SK-N-SH treated with all-trans-retinoic acid at 6 μM for 48 hours (cell line): ENCODE results near the gene SV2B.

ENCODE experiments used
- BACH2 ChIP-seq: fragments of 250-450 bp; sonication (Bioruptor Pico); IDR thresholded peaks from 2 replicates; pipeline ENCODE4 v1.9.0; 2021; ENCODE audit warnings: mild to moderate bottlenecking, borderline replicate concordance
- CREB5 ChIP-seq: fragments of 250-450 bp; sonication (Bioruptor Pico); IDR thresholded peaks from 2 replicates; pipeline ENCODE4 v1.5.1; 2020; ENCODE audit warnings: low read depth, mild to moderate bottlenecking, moderate library complexity
- CSDC2 ChIP-seq: fragments of 250-450 bp; sonication (Bioruptor Pico); IDR thresholded peaks from 2 replicates; pipeline ENCODE4 v1.5.0; 2020; ENCODE audit warnings: mild to moderate bottlenecking, moderate library complexity
- ESRRG ChIP-seq: fragments of 250-450 bp; sonication (Bioruptor Pico); IDR thresholded peaks from 2 replicates; pipeline ENCODE4 v1.6.1; 2021; ENCODE audit warnings: mild to moderate bottlenecking
- ISL1 ChIP-seq: fragments of 250-450 bp; sonication (Bioruptor Pico); IDR thresholded peaks from 2 replicates; pipeline ENCODE4 v2.1.2; 2022; ENCODE audit warnings: mild to moderate bottlenecking, moderate library complexity
- PPARA ChIP-seq: fragments of 250-450 bp; sonication (Bioruptor Pico); IDR thresholded peaks from 2 replicates; pipeline ENCODE4 v1.5.0; 2020; ENCODE audit warnings: mild to moderate bottlenecking, borderline replicate concordance
- RARB ChIP-seq: fragments of 250-450 bp; sonication (Bioruptor Pico); IDR thresholded peaks from 2 replicates; pipeline ENCODE4 v1.8.0; 2021; ENCODE audit warnings: mild to moderate bottlenecking, moderate library complexity
- SNAI2 ChIP-seq: fragments of 250-450 bp; sonication (Bioruptor Pico); IDR thresholded peaks from 2 replicates; pipeline ENCODE4 v1.5.0; 2020; ENCODE audit warnings: mild to moderate bottlenecking, moderate library complexity
- TSHZ2 ChIP-seq: fragments of 250-450 bp; sonication (Bioruptor Pico); IDR thresholded peaks from 2 replicates; pipeline ENCODE4 v1.5.0; 2020; ENCODE audit warnings: mild to moderate bottlenecking, moderate library complexity
- ZFP3 ChIP-seq: fragments of 250-450 bp; sonication (Bioruptor Pico); IDR thresholded peaks from 2 replicates; pipeline ENCODE4 v1.5.0; 2020; ENCODE audit warnings: mild to moderate bottlenecking, moderate library complexity
- ZFP30 ChIP-seq: fragments of 450-650 bp; formaldehyde crosslinking; IDR thresholded peaks from 2 replicates; pipeline ENCODE4 v1.5.0; 2022; ENCODE audit warnings: mild to moderate bottlenecking, moderate library complexity
- TF ChIP-seq, protein P1 (sequence below): fragments of 250-450 bp; sonication (Bioruptor Pico); IDR thresholded peaks from 2 replicates; pipeline ENCODE4 v1.8.0; 2020; ENCODE audit warnings: mild to moderate bottlenecking, moderate library complexity, borderline replicate concordance
- TF ChIP-seq, protein P2 (sequence below): fragments of 250-450 bp; sonication (Bioruptor Pico); IDR thresholded peaks from 2 replicates; pipeline ENCODE4 v1.8.0; 2021; ENCODE audit warnings: low read depth, mild to moderate bottlenecking, moderate library complexity, borderline replicate concordance

DNA sequence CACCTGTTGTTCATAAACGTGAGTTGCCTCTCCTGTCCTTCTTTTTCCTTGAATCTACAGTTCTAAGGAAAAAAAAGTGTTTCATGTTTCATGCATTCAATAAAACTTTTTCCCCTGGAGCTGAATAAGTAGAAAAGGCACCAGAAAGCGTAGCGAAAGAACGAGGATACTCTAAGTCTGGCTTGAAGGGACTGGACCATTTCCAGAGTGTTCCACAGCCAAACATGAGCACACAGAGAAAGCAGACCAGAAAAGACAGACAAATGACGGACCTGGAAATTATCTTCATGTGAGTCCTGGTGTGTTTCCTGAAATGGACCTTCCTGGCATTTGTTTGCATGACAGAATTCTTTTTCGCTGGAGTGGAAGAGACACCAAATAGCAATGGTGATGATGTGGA is 204.7 kb downstream of the SV2B start:
- no peak for TF ChIP-seq CSDC2 (CRISPR knock-in tag)
- no peak for TF ChIP-seq RARB
- TF ChIP-seq, protein P1, sequence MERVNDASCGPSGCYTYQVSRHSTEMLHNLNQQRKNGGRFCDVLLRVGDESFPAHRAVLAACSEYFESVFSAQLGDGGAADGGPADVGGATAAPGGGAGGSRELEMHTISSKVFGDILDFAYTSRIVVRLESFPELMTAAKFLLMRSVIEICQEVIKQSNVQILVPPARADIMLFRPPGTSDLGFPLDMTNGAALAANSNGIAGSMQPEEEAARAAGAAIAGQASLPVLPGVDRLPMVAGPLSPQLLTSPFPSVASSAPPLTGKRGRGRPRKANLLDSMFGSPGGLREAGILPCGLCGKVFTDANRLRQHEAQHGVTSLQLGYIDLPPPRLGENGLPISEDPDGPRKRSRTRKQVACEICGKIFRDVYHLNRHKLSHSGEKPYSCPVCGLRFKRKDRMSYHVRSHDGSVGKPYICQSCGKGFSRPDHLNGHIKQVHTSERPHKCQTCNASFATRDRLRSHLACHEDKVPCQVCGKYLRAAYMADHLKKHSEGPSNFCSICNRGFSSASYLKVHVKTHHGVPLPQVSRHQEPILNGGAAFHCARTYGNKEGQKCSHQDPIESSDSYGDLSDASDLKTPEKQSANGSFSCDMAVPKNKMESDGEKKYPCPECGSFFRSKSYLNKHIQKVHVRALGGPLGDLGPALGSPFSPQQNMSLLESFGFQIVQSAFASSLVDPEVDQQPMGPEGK, result no peak
- TF ChIP-seq ESRRG (CRISPR knock-in tag), result no peak
- TF ChIP-seq PPARA, result no peak
- TF ChIP-seq SNAI2, result no peak
- no peak for TF ChIP-seq BACH2
- TF ChIP-seq TSHZ2, result no peak
- TF ChIP-seq, protein P2, sequence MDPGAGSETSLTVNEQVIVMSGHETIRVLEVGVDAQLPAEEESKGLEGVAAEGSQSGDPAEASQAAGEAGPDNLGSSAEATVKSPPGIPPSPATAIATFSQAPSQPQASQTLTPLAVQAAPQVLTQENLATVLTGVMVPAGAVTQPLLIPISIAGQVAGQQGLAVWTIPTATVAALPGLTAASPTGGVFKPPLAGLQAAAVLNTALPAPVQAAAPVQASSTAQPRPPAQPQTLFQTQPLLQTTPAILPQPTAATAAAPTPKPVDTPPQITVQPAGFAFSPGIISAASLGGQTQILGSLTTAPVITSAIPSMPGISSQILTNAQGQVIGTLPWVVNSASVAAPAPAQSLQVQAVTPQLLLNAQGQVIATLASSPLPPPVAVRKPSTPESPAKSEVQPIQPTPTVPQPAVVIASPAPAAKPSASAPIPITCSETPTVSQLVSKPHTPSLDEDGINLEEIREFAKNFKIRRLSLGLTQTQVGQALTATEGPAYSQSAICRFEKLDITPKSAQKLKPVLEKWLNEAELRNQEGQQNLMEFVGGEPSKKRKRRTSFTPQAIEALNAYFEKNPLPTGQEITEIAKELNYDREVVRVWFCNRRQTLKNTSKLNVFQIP (CRISPR knock-in tag), result no peak
- TF ChIP-seq ZFP30 (CRISPR knock-in tag), result no peak
- TF ChIP-seq CREB5 (CRISPR knock-in tag), result no peak
- TF ChIP-seq ISL1, result no peak
- no peak for TF ChIP-seq ZFP3 (CRISPR knock-in tag)
